ENCODE data around the gene CNTF.
A peak's percentile ranks its signal among the peaks of the same experiment; 100 is the strongest.

CNTF gene

DNA sequence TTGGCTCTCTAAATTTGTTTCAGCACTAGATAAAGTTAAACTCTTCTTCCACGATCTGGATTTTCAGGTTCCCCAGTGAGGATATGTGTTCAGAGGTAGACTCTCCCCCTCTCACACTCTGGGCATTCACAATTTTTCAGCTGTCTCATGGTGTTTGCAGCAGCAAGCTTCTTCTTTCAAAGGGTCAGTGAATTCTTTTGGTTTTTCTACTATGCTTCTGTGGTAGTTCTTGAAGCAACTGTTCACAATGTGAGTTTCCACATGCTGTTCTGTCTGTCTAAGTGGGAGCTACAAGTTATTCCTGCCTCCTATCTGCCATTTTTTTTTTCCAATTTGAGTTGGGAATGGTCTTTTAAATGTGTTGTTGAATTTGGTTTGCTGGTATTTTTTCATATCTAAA lies 25.4 kb downstream of the CNTF start:
- no peak for DNase-seq

- DNase-seq, result no peak
Measured at GRCh38 chr11:58649623-58650022, 27.2 kb downstream of the CNTF start.

- DNase-seq, result no peak
Measured at GRCh38 chr11:58650496-58650895, 28.0 kb downstream of the CNTF start.

GRCh38 chr11:58652726-58653280 lies 30.3 kb downstream of the CNTF start:
- no peak for DNase-seq

- peak; percentile 82 for DNase-seq
Measured at GRCh38 chr11:58654079-58654907, 31.8 kb downstream of the CNTF start.

- no peak for DNase-seq
Measured at GRCh38 chr11:58654908-58655296, 32.4 kb downstream of the CNTF start.

DNA sequence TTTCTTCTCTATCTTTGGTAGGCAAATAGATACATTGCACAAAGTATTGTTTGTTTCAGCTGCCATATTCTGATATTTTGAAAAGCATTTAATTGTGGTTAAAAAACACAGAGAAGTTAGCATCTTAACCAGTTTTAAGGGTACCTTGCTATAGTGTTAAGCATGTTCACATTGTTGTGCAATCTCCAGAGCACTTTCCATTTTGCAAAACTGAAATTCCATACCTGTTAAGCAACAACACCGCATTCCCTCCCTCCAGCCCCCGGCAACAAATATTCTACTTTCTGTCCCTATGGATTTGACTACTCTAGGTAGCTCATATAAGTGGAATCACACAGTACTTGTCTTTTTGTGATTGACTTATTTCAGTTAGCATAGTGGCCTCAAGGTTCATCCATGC lies 33.9 kb downstream of the CNTF start:
- DNase-seq, result no peak

DNA sequence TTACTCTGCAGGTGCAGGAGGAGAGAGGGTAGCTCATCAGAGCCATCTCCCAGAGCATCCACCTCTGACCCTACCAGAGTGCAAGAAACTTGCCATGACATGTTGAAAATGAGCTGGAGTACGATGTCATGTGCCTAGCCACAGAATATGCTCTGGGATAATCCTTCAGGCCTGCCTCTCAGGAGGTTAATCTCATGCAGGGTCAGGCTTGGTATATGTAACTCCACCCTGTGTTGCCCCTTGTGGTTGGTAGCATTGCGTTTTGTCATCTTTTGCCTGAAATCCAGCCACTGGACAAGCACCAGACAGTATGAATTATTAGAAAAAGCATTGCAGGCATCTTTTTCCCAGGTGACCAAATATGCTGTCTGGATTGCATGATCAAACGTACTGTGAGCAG lies 36.2 kb downstream of the CNTF start:
- no peak for DNase-seq

GRCh38 chr11:58659404-58659803 lies 36.9 kb downstream of the CNTF start:
- DNase-seq, result no peak

- no peak for DNase-seq
Measured at GRCh38 chr11:58659910-58660570, 37.6 kb downstream of the CNTF start.

DNA sequence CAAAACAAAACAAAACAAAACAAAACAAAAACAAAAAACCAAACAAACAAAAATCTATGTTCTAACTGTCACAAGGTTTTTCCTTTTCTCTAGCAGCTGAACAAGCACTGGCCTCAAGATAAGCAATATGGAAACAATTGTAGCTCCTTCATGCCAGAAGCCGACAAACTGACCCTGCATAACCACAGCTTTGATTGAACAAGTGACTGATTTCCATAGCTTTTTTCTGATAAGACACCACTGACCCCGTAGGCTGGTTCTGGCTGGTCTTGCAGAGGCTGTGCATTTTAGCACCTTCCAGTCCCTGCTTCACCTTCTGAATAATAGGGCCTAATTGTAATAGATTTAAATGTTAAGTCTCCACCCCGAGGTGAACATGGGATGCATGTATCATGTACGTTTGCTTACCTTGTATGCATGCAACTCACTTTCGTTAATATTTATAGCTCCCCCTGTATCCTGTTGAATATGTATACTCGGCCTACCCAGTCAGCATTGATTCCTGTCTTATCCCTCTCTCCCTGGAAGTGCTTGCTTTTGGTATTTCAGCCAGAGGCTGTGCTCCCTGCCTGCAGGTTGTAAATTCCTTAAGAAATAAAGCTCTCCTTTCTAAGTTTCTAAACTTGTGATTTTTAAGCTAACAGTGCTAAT lies 49.6 kb downstream of the CNTF start:
- DNase-seq, result no peak

- no peak for DNase-seq
Measured at GRCh38 chr11:58674609-58675008, 52.1 kb downstream of the CNTF start.

Measured in right forelimb (tissue), 1 donor.